GM23338 (cell line): ENCODE measurements around the gene SNRPA. TPM values are rescaled to one million over a fixed set of nuclear protein-coding genes. Genes with fewer than 3 reads are reported as not detected.
A peak's percentile ranks its signal among the peaks of the same experiment; 100 is the strongest.

ENCODE experiments used
- ATAC-seq: fragments of 200-7000 bp; cut with Tn5 transposase; 3 replicates; pipeline ENCODE4 v1.9.1; 2020
- DNase-seq: peaks from one replicate; pipeline ENCODE4 v3.0.0-alpha.2; 2015; ENCODE audit warnings: low spot score
- H2AFZ ChIP-seq: fragments of 200-600 bp; sonication (generic); 2 replicates; pipeline ENCODE4 v1.8.0; 2016; ENCODE audit warnings: antibody characterized with exemption, mild to moderate bottlenecking, moderate library complexity
- H3F3A ChIP-seq: fragments of 200-600 bp; sonication (generic); replicated peaks from 2 replicates; pipeline ENCODE4 v1.8.0; 2017; ENCODE audit warnings: antibody characterized with exemption, mixed run types, low read depth
- H3K27ac ChIP-seq: fragments of 200-600 bp; sonication (generic); 2 replicates; pipeline ENCODE4 v1.6.1; 2016; ENCODE audit warnings: low read depth
- H3K27me3 ChIP-seq: fragments of 200-600 bp; sonication (generic); 2 replicates; pipeline ENCODE4 v1.8.0; 2016; ENCODE audit warnings: mild to moderate bottlenecking, mixed run types, moderate library complexity; ENCODE audit not compliant: insufficient read depth
- H3K36me3 ChIP-seq: fragments of 200-600 bp; sonication (generic); 2 replicates; pipeline ENCODE4 v1.8.0; 2016; ENCODE audit warnings: mild to moderate bottlenecking; ENCODE audit not compliant: insufficient read depth
- H3K4me1 ChIP-seq: fragments of 200-600 bp; sonication (generic); 2 replicates; pipeline ENCODE4 v1.8.0; 2016; ENCODE audit warnings: mild to moderate bottlenecking, moderate library complexity; ENCODE audit not compliant: insufficient read depth
- H3K4me2 ChIP-seq: fragments of 200-600 bp; sonication (generic); 2 replicates; pipeline ENCODE4 v1.7.1; 2017; ENCODE audit warnings: mixed run types
- H3K4me3 ChIP-seq: fragments of 200-600 bp; sonication (generic); 2 replicates; pipeline ENCODE4 v1.6.1; 2016; ENCODE audit warnings: mixed run types
- H3K79me2 ChIP-seq: fragments of 200-600 bp; sonication (generic); replicated peaks from 2 replicates; pipeline ENCODE4 v1.8.0; 2017; ENCODE audit warnings: mild to moderate bottlenecking; ENCODE audit not compliant: insufficient read depth
- H3K9me2 ChIP-seq: fragments of 200-600 bp; sonication (generic); 2 replicates; pipeline ENCODE4 v1.8.0; 2017; ENCODE audit not compliant: insufficient read depth
- H4K20me1 ChIP-seq: fragments of 200-600 bp; sonication (generic); replicated peaks from 2 replicates; pipeline ENCODE4 v1.8.0; 2017; ENCODE audit warnings: mild to moderate bottlenecking; ENCODE audit not compliant: insufficient read depth
- H3K27ac Mint-ChIP-seq: 2 replicates; pipeline ENCODE4 v1.8.0; 2020; ENCODE audit warnings: inconsistent platforms, mild to moderate bottlenecking, moderate library complexity, mixed read lengths
- H3K27me3 Mint-ChIP-seq: 3 replicates; pipeline ENCODE4 v1.8.0; 2022; ENCODE audit warnings: low read depth, mild to moderate bottlenecking, moderate library complexity, mixed read lengths, inconsistent platforms; ENCODE audit not compliant: insufficient read depth, poor library complexity
- H3K36me3 Mint-ChIP-seq: 3 replicates; pipeline ENCODE4 v1.8.0; 2021; ENCODE audit warnings: low read depth, mild to moderate bottlenecking, inconsistent platforms, moderate library complexity, mixed read lengths
- H3K4me1 Mint-ChIP-seq: 3 replicates; pipeline ENCODE4 v1.8.0; 2020; ENCODE audit warnings: mild to moderate bottlenecking, inconsistent platforms, mixed read lengths
- H3K4me3 Mint-ChIP-seq: 3 replicates; pipeline ENCODE4 v1.8.0; 2021; ENCODE audit warnings: moderate library complexity, mild to moderate bottlenecking, inconsistent platforms, mixed read lengths
- H3K9me3 Mint-ChIP-seq: 3 replicates; pipeline ENCODE4 v1.8.0; 2020; ENCODE audit warnings: moderate library complexity, mild to moderate bottlenecking, inconsistent platforms, mixed read lengths
- CREB1 ChIP-seq: fragments of 250-450 bp; sonication (Bioruptor Pico); IDR thresholded peaks from 2 replicates; pipeline ENCODE4 v1.5.0; 2020; ENCODE audit warnings: low read depth, mild to moderate bottlenecking, moderate library complexity
- CTCF ChIP-seq, 2 experiments: fragments of 200-600 bp in 1 of 2; sonication (generic) in 1 of 2; conservative IDR thresholded peaks; 2 replicates each; pipeline versions ENCODE4 v1.5.1 to v1.6.1; 2016 to 2017; ENCODE audit warnings: antibody characterized with exemption in 2 of 2, low read depth in 2 of 2, mild to moderate bottlenecking in 2 of 2, moderate library complexity in 1 of 2
- EZH2 ChIP-seq: fragments of 200-600 bp; sonication (generic); IDR thresholded peaks from one replicate; pipeline ENCODE4 v1.8.0; 2017; ENCODE audit warnings: antibody characterized with exemption, mild to moderate bottlenecking, low read depth; ENCODE audit not compliant: unreplicated experiment
- EZH2phosphoT487 ChIP-seq: fragments of 200-600 bp; sonication (generic); IDR thresholded peaks from one replicate; pipeline ENCODE4 v1.8.1; 2018; ENCODE audit warnings: antibody characterized with exemption; ENCODE audit not compliant: unreplicated experiment
- JUNB ChIP-seq: IDR thresholded peaks from one replicate; pipeline ENCODE4 v1.6.1; 2016; ENCODE audit warnings: antibody characterized with exemption; ENCODE audit not compliant: unreplicated experiment
- NANOG ChIP-seq: IDR thresholded peaks from 2 replicates; pipeline ENCODE4 v1.6.1; 2016; ENCODE audit warnings: antibody characterized with exemption, borderline replicate concordance
- STAT1 ChIP-seq: IDR thresholded peaks from one replicate; pipeline ENCODE4 v1.6.1; 2016; ENCODE audit warnings: antibody characterized with exemption; ENCODE audit not compliant: unreplicated experiment
- ZNF114 ChIP-seq: fragments of 250-450 bp; sonication (Bioruptor Pico); IDR thresholded peaks from 2 replicates; pipeline ENCODE4 v1.5.0; 2020; ENCODE audit warnings: mild to moderate bottlenecking, moderate library complexity
- polyA plus RNA-seq: library from polyadenylated mRNA; unstranded; fragments of >200 nt; fragmentation: Nextera tagmentation; extraction: Ambion mirVana; gene quantifications from 2 replicates; pipeline ENCODE4 v1.2.1, GENCODE V29; 2016
- total RNA-seq: library from RNA; depleted of rRNA; stranded (reverse); fragments of >200 nt; shearing (Covaris generic); gene quantifications from 2 replicates; pipeline ENCODE4 v1.2.3, GENCODE V29; 2014

The SNRPA gene
- total and polyA plus RNA-seq, 2 experiments from 2014 or later, result 295 to 326 TPM

- peak overlapping the region; percentile 70 for H3K4me2 ChIP-seq
- Mint-ChIP-seq H3K27me3 (peaks cover 46% of the 10 kb centered on the region), H3K9me3 (no peaks in the 10 kb centered on the region), H3K27ac (peak overlapping the region; percentile 84), H3K4me1 (peaks cover 73% of the 10 kb centered on the region), H3K4me3 (peak overlapping the region; percentile 59), H3K36me3 (peaks cover 58% of the 10 kb centered on the region)
- H3K4me1 ChIP-seq, result peaks cover 54% of the 10 kb centered on the region
- 0 out of 2 replicates have a peak, but pooled peaks cover 2% of the 10 kb centered on the region for H3K27me3 ChIP-seq
- peaks cover 8% of the 10 kb centered on the region; the same call in 1 of the 2 replicates for H3K36me3 ChIP-seq
- H2AFZ ChIP-seq, result no peak overlapping the region
- peaks cover 50% of the 10 kb centered on the region for H4K20me1 ChIP-seq
- peak; percentile 81 for TF ChIP-seq CREB1 (CRISPR knock-in tag)
- no peak for TF ChIP-seq STAT1
- peak; percentile 86 to 93 for TF ChIP-seq CTCF (conservative IDR thresholded peaks at IDR 0.05; ENCODE audit: low read depth in 2 of 2)
- no peak for TF ChIP-seq EZH2phosphoT487
- ATAC-seq (peak; percentile 59), DNase-seq (peak; percentile 100)
- H3K27ac ChIP-seq, result peak overlapping the region; percentile 90
- peaks cover 47% of the 10 kb centered on the region for H3F3A ChIP-seq
- H3K79me2 ChIP-seq, result peaks cover 59% of the 10 kb centered on the region
- H3K4me3 ChIP-seq, result peak overlapping the region; percentile 36; the same call in 1 of the 2 replicates
- no peaks in the 10 kb centered on the region for H3K9me2 ChIP-seq
Measured at GRCh38 chr19:40806423-40807146, 55.6 kb downstream of the SNRPA start.

- DNase-seq, result peak; percentile 85
- Histone ChIP-seq H3K27me3 (peaks cover 10% of the 10 kb centered on the region; the same call in 1 of the 2 replicates), H3K9me2 (no peaks in the 10 kb centered on the region), H3F3A (peaks cover 42% of the 10 kb centered on the region), H3K79me2 (peaks cover 51% of the 10 kb centered on the region), H3K4me1 (peaks cover 51% of the 10 kb centered on the region), H3K27ac (peak overlapping the region; percentile 81; the same call in 1 of the 2 replicates), H3K4me3 (no peak overlapping the region), H3K4me2 (peak overlapping the region; percentile 66; the same call in 1 of the 2 replicates), H4K20me1 (peaks cover 42% of the 10 kb centered on the region), H2AFZ (no peak overlapping the region), H3K36me3 (peaks cover 6% of the 10 kb centered on the region; the same call in 1 of the 2 replicates)
- Mint-ChIP-seq H3K27ac (peak overlapping the region; percentile 79), H3K27me3 (peaks cover 44% of the 10 kb centered on the region), H3K36me3 (peaks cover 50% of the 10 kb centered on the region), H3K9me3 (no peaks in the 10 kb centered on the region; the same call in 2 of the 3 replicates), H3K4me3 (peak overlapping the region; percentile 59), H3K4me1 (peaks cover 70% of the 10 kb centered on the region)
- ATAC-seq, result peak; percentile 10
- TF ChIP-seq ZNF114 (no peak), EZH2 (no peak), CTCF (conservative IDR thresholded peaks at IDR 0.05; ENCODE audit: low read depth in 2 of 2) (peak; percentile 59 to 70), JUNB (no peak), NANOG (no peak)
Measured at GRCh38 chr19:40807147-40808020, 56.4 kb downstream of the SNRPA start.
